DMS153 treated with DMSO at 0.1 percent for 48 hours (cell line): Measurements from ENCODE around the gene BCL11A.
A peak's percentile ranks its signal among the peaks of the same experiment; 100 is the strongest.

Experiments
- DNase-seq: peaks from one replicate; lab custom pipeline; 2025; ENCODE audit not compliant: unreplicated experiment; lab: John Stamatoyannopoulos, UW

BCL11A gene

GRCh38 chr2:60548311-60548710, 5.1 kb downstream of the BCL11A start:
- no peak for DNase-seq

GRCh38 chr2:60547841-60548240, 5.6 kb downstream of the BCL11A start:
- no peak for DNase-seq

GRCh38 chr2:60546756-60547420, 6.6 kb downstream of the BCL11A start:
- DNase-seq, result no peak

GRCh38 chr2:60544954-60545560, 8.4 kb downstream of the BCL11A start:
- no peak for DNase-seq

DNA sequence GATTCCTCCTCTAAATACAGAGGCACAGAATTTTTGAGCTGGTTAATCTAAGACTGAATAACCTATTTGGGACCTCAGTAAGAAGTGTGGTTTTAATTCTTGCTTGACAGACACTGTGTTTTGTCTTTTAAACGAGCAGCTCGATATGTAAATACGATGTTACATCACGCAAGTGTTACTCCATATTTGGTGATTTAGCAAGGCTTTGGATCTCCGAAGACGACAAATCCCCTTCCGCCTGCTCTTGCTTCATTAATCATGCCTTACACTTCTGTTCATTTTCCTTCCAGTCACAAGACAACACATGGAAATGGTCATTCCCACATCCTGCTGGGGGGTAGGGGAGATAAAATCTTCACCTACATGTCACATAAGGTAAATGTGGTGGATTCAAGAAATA, 9.4 kb downstream of the BCL11A start:
- no peak for DNase-seq

DNA sequence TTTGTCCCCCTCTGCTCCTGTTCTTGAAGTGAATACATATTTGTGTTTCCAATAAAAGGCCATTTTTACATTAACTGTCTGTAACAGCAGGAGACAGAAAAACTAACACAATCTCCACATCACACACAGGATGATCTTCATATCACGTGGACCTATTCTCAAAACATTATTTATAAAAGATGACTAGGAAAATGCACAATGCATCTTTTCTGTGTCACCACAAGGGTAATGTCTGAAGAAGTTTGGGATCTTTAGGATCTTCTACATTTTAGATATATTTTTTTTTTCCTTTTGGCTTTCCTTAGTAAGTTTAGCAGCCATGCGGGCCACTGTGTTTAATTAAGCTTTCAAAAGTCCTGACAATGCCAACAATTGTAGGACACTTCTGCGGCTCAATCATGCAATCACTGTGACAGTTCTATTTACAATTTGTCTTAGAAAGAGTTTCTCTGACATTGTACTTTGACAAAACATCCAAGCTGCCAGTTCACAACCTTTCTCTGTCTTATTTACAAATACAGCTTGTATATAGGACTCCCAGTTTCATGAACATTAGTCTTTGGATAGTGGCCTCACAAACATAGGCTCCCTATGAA, 12.3 kb downstream of the BCL11A start:
- no peak for DNase-seq

DNA sequence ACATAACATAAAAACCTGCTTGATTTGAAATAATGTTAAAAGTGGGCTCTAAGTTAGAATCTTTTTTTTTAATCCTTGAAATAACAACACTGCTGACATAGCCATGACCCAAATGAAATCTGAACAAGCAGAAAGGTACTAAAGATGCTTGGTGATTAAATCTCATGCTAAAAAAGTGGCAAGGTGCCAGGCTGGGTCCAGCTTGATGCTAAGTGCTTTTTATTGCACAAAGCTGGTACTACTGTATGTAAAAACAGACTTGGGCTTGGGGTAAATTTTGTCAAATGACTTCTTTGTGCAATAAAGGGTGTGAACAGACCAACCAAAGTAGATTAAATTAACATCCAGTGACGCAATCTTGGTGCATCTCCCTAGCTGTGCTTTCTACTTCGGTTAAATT, 13.4 kb downstream of the BCL11A start:
- DNase-seq, result peak; percentile 23

GRCh38 chr2:60539140-60539539, 14.3 kb downstream of the BCL11A start:
- no peak for DNase-seq

GRCh38 chr2:60538101-60538500, 15.4 kb downstream of the BCL11A start:
- DNase-seq, result no peak

GRCh38 chr2:60536746-60537145, 16.7 kb downstream of the BCL11A start:
- DNase-seq, result no peak

DNA sequence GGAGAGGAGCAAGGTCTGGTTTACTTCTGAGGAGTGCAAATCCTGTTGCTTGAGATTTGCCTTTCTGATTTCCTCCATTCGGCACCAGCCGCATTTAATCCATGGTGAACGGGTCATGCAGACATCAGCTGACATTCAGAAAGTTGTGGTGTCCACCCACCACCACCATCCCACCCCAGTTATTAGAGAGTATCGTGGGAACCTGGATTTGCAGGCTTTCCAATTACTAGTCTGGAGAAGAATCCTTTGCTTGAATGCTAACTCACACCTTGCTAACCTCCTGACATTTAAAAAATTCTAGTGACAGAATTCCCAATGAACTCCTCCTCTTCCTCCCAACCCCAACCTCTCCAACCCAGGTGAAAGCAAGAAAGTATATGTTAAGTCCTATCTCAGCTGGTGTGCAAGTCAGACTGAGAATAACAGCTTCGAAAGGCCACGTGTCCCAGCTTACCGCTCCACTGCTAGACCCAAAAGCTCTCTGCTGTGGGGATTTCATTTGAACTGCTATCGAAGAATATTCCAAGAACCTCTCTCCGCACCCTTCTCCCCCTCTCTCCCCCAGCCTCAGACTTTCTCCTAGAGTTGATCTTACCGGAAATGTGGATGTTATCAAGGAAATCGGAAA, 17.7 kb downstream of the BCL11A start:
- no peak for DNase-seq

DNA sequence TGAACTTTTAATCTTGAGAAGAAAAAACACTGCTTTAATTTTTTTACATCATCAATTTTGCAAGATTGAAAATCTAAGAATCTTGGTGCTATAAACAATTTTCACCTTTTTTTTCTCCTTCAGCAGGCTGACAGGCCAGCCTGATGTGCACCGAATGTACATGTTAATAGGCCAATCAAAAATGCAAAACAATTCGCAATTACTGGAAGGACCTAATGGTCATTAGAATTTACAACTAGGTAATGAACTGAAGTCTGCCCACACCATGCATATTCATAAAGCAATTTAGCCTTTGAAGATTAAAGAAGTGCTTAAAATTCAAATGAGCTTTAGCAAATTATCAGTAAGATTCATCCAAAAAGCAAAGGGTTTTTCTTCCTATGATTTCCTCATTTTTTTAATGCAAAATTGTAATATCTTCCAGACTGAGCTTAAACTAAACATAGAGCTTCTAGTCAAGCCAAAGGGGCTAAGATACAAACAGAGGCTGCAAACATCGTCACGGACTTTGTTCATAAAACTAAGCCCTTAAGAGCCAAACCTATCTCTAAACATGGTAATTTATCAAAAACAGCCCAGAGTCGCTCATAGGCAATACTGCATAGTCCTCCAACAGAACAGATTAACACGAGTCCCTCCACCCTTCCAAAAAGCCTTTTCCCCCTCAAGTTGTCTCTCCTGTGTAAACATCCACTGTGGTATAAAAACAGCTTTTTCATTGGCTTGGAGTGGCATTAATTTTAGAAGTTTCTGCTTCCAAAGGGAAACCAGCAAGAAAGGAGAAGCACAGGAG, 18.4 kb downstream of the BCL11A start:
- no peak for DNase-seq

GRCh38 chr2:60534052-60534685, 19.3 kb downstream of the BCL11A start:
- DNase-seq, result no peak

GRCh38 chr2:60533101-60534051, 20.1 kb downstream of the BCL11A start:
- no peak for DNase-seq

DNA sequence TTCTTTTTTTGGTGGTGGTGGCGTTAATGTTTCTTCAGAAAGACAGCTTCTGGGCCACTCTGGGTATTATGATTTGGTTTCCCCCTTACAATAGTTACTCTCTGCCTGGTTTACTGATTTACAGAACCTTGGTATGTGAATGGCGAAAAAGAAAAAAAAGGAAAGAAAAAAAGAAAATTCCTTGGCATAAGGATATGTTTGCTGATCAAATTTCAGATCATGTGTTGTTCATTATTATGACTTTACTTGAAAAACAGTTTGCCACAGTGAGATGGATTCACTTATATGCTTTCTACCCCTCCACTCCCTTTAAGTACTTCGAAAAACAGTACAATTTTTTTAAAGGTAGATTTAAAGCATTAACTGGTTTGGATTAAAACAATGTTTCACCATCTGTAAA, 21.0 kb downstream of the BCL11A start:
- no peak for DNase-seq

GRCh38 chr2:60531701-60532133, 21.7 kb downstream of the BCL11A start:
- DNase-seq, result no peak

GRCh38 chr2:60530660-60531281, 22.7 kb downstream of the BCL11A start:
- DNase-seq, result peak; percentile 91

- DNase-seq, result no peak
These were observed 23.4 kb downstream of the BCL11A start for GRCh38 chr2:60529785-60530627.
